OCI-M2 (cell line): ENCODE data around the gene GRM4.
"Not testable (repeated sequence)": the region's sequence is repeated elsewhere in the genome, so short reads cannot be mapped to it uniquely, and the experiment has no call there.

Source experiments
- DNase-seq: peaks from one replicate; lab custom pipeline; 2025; ENCODE audit not compliant: unreplicated experiment; lab: John Stamatoyannopoulos, UW

GRM4 gene

GRCh38 chr6:34027445-34027936 lies 118.4 kb downstream of the GRM4 start:
- DNase-seq = no peak

GRCh38 chr6:34025861-34026260 lies 120.0 kb downstream of the GRM4 start:
- DNase-seq = no peak

- no peak for DNase-seq
Observed at GRCh38 chr6:34025112-34025807, 120.6 kb downstream of the GRM4 start.

- DNase-seq = no peak
Observed at GRCh38 chr6:34022873-34023255, 123.0 kb downstream of the GRM4 start.

- DNase-seq = no peak
Observed at GRCh38 chr6:34022250-34022872, 123.5 kb downstream of the GRM4 start.

GRCh38 chr6:34021554-34022190 lies 124.2 kb downstream of the GRM4 start:
- DNase-seq = no peak

GRCh38 chr6:34020807-34021553 lies 124.9 kb downstream of the GRM4 start:
- no peak for DNase-seq

GRCh38 chr6:34020278-34020677 lies 125.6 kb downstream of the GRM4 start:
- no peak for DNase-seq

- DNase-seq = no peak
Observed at GRCh38 chr6:34018961-34019606, 126.8 kb downstream of the GRM4 start.

GRCh38 chr6:34018026-34018425 lies 127.9 kb downstream of the GRM4 start:
- no peak for DNase-seq

- DNase-seq = no peak
Observed at GRCh38 chr6:34017106-34017805, 128.6 kb downstream of the GRM4 start.

GRCh38 chr6:34016573-34016972 lies 129.3 kb downstream of the GRM4 start:
- DNase-seq = not testable (repeated sequence)

- DNase-seq = no peak
Observed at GRCh38 chr6:34015586-34015985, 130.3 kb downstream of the GRM4 start.

GRCh38 chr6:34011264-34011663 lies 134.6 kb downstream of the GRM4 start:
- DNase-seq = no peak

- DNase-seq = no peak
Observed at GRCh38 chr6:34005901-34006531, 139.9 kb downstream of the GRM4 start.

GRCh38 chr6:34004706-34005105 lies 141.2 kb downstream of the GRM4 start:
- no peak for DNase-seq

- DNase-seq = no peak
Observed at GRCh38 chr6:34003962-34004361, 141.9 kb downstream of the GRM4 start.

- no peak for DNase-seq
Observed at GRCh38 chr6:34001706-34002621, 143.9 kb downstream of the GRM4 start.

- DNase-seq = no peak
Observed at GRCh38 chr6:34000281-34000680, 145.6 kb downstream of the GRM4 start.
